T-helper 1 cell (primary cell): ENCODE data around the gene TCAP.
"Not testable (repeated sequence)": the region's sequence is repeated elsewhere in the genome, so short reads cannot be mapped to it uniquely, and the experiment has no call there.

ENCODE experiments used
- DNase-seq, 5 donors: peaks; one replicate each; pipeline ENCODE4 v3.0.0-alpha.2; 2012 to 2020

The TCAP gene

GRCh38 chr17:39706383-39706782 lies 41.2 kb downstream of the TCAP start:
- no peak for DNase-seq

- DNase-seq: peak in 1 of 5 donors; percentile 55
Measured at GRCh38 chr17:39706921-39707337, 41.8 kb downstream of the TCAP start.

DNA sequence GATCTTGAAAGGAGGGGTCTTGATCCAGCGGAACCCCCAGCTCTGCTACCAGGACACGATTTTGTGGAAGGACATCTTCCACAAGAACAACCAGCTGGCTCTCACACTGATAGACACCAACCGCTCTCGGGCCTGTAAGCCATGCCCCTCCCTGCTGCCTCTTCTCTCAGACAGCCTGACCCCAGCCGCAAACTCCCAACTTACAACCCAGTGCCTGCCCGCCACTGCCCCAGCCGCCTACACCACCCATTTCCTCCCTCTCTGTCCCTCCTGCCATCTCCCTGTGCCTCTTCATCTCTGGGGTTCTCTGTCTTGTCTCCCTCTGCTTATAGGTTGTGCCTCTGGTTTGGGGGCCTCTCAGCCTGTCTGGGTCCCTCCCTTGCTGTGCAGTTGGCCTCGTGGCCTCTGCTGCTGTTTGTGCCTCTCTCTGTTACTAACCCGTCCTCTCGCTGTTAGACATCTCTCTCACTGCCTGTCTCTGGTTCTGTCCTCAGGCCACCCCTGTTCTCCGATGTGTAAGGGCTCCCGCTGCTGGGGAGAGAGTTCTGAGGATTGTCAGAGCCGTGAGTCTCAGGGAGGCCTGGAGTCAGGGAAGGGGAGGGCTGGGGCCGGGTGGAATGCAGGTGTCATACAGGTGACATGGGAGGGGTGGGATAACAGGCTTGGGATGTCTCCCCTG lies 44.3 kb downstream of the TCAP start:
- no peak for DNase-seq

- DNase-seq: no peak
Measured at GRCh38 chr17:39709998-39710964, 45.1 kb downstream of the TCAP start.

- not testable (repeated sequence) for DNase-seq
Measured at GRCh38 chr17:39711071-39711470, 45.9 kb downstream of the TCAP start.

- no peak for DNase-seq
Measured at GRCh38 chr17:39711851-39712250, 46.7 kb downstream of the TCAP start.

DNA sequence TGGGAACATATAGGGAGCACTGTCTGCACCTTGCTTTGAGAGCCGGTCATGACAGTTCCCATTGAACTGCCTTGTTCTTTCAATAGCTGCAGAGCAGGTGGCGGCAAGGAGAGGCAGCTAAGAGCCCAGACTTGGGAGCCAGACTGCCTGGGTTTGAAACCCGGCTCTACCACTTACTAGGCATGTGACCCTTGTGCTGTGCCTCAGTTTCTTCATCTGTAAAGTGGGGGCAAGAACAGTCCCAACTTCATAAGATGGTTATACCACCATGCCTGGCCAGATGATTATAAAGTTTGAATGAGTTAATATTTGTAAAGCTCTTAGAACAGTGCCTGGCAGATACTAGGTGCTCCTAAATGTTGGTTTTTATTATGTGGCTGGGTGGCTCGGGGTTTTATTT lies 49.1 kb downstream of the TCAP start:
- no peak for DNase-seq

DNA sequence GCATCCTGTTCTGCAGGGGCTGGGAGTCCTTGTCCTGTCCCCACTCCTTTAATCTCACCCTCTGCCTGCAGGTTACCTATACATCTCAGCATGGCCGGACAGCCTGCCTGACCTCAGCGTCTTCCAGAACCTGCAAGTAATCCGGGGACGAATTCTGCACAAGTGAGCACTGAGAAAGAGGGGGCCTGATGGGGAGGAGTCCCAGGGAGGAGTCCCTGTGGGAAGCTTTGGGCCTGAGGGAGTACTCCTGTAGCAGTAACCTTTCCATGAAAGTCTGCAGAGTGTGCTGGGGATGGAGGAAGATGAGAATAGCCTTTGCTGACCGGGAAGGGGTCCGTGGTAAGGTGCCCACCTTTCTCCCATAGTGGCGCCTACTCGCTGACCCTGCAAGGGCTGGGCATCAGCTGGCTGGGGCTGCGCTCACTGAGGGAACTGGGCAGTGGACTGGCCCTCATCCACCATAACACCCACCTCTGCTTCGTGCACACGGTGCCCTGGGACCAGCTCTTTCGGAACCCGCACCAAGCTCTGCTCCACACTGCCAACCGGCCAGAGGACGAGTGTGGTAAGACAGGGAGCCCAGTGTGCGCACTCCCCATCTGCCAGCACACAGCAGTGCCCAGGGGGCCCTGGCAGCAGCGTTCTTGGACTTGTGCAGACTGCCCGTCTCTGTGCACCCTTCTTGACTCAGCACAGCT lies 50.4 kb downstream of the TCAP start:
- DNase-seq: no peak
